Body of pancreas (tissue), 4 donors: Measurements from ENCODE around the gene PDE4D. TPM values are rescaled to one million over a fixed set of nuclear protein-coding genes. Genes with fewer than 3 reads are reported as not detected.
A peak's percentile ranks its signal among the peaks of the same experiment; 100 is the strongest.

ENCODE experiments used
- ATAC-seq: fragments of 150-250 bp; one replicate; pipeline ENCODE4 v1.9.1; 2016
- DNase-seq, 4 donors: peaks; one replicate each; pipeline ENCODE4 v3.0.0-alpha.2; 2019
- H3K27ac ChIP-seq, 4 donors: fragments of 200-600 bp; sonication (generic); 1 replicate in 3 of 4; 2 replicates in 1 of 4; pipeline versions ENCODE4 v1.5.1 to v1.6.1; 2016 to 2019; ENCODE audit warnings: mild to moderate bottlenecking in 1 of 4, mixed read lengths in 1 of 4, moderate library complexity in 1 of 4
- H3K27me3 ChIP-seq, 2 donors: fragments of 200-600 bp; sonication (generic); one replicate each; pipeline ENCODE4 v1.6.0; 2016; ENCODE audit warnings: mild to moderate bottlenecking in 1 of 2
- H3K36me3 ChIP-seq, 2 donors: fragments of 200-600 bp; sonication (generic); replicated peaks in 1 of 2; 2 replicates each; pipeline ENCODE4 v1.5.1; 2016; ENCODE audit warnings: low read depth in 2 of 2; ENCODE audit not compliant: insufficient read depth in 1 of 2
- H3K4me1 ChIP-seq: fragments of 200-600 bp; sonication (generic); one replicate; pipeline ENCODE4 v1.6.0; 2016
- H3K4me3 ChIP-seq, 2 donors: fragments of 200-600 bp; sonication (generic); 1 replicate in 1 of 2; 2 replicates in 1 of 2; pipeline ENCODE4 v1.5.1; 2016 to 2019
- H3K9me3 ChIP-seq, 3 donors: fragments of 200-600 bp; sonication (generic); 1 replicate in 2 of 3; 2 replicates in 1 of 3; pipeline ENCODE4 v1.5.1; 2016
- POLR2A ChIP-seq, 3 donors: fragments of 450-650 bp; IDR thresholded peaks; one replicate each; pipeline ENCODE4 v1.6.1; 2016; ENCODE audit warnings: antibody characterized with exemption in 3 of 3, mild to moderate bottlenecking in 2 of 3
- WGBS, 2 donors: methylation state at CpG; one replicate each; pipeline ENCODE4 v1.1.5; 2017; 5-methylcytosine and 5-hydroxymethylcytosine counted together
- intact Hi-C: fragments of 100-400 bp; cut with DNase I; formaldehyde crosslinking; loops from one replicate; pipeline ENCODE4 v1.15.1; 2023
- total RNA-seq, 2 donors: library from RNA; depleted of rRNA; stranded (reverse); fragments of >200 nt; gene quantifications; one replicate each; pipeline ENCODE4 v1.1.0, GENCODE V29; 2016
- TF ChIP-seq, protein P1 (sequence below), 7 experiments: fragments of 450-650 bp in 4 of 7; fragments of 200-600 bp in 3 of 7; sonication (generic) in 3 of 7; IDR thresholded peaks; one replicate each; pipeline ENCODE4 v1.5.1; 2016 to 2019; ENCODE audit warnings: antibody characterized with exemption in 7 of 7

The PDE4D gene
- total RNA-seq, 2 donors from 2014 or later = 8.6 to 9.2 TPM

DNA sequence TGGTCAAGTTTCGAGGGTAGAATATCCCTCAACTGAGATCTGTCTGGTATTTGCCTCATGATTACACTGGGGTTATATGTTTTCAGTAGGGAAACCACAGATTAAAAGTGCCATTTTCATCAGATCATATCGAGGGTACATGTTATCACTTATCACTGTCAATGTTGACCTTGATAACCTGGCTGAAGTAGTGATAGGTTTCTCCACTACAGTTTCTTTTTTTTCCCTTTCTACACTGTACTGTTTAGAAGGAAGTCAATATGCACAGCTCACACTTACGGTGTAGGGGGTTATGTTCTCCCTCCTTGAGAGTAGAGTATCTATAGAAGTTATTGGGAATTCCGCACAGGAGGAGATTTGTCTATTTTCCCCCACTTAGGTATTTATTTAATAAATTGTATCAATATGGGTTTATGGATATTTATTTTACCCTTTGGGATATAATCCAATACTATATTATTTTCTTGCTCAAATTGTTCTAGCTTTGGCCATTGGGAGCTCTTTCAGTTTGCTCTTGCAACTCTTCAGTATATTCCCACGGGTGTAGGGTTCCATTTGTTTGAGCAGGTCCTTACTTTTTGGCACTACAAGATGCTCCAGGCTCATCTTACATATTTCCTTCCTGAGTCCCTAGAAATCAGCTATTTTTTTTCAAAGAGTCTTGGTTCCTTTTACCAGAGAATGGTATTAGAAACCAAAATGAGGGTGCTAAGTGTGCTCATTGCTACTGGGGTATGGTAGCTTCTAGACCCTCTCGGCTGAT lies 866.2 kb downstream of the PDE4D start:
- Histone ChIP-seq H3K27me3 (no peaks in the 10 kb centered on the region), H3K36me3 (no peaks in the 10 kb centered on the region), H3K4me1 (no peaks in the 10 kb centered on the region), H3K9me3 (no peaks in the 10 kb centered on the region), H3K27ac (no peak overlapping the region), H3K4me3 (no peak overlapping the region)
- TF ChIP-seq POLR2A (IDR thresholded peaks at IDR 0.05) = no peak
- TF ChIP-seq, protein P1, sequence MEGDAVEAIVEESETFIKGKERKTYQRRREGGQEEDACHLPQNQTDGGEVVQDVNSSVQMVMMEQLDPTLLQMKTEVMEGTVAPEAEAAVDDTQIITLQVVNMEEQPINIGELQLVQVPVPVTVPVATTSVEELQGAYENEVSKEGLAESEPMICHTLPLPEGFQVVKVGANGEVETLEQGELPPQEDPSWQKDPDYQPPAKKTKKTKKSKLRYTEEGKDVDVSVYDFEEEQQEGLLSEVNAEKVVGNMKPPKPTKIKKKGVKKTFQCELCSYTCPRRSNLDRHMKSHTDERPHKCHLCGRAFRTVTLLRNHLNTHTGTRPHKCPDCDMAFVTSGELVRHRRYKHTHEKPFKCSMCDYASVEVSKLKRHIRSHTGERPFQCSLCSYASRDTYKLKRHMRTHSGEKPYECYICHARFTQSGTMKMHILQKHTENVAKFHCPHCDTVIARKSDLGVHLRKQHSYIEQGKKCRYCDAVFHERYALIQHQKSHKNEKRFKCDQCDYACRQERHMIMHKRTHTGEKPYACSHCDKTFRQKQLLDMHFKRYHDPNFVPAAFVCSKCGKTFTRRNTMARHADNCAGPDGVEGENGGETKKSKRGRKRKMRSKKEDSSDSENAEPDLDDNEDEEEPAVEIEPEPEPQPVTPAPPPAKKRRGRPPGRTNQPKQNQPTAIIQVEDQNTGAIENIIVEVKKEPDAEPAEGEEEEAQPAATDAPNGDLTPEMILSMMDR (IDR thresholded peaks at IDR 0.05) = no peak
- DNase-seq = no peak
- intact Hi-C loops = no loop called here
- no peak for ATAC-seq
- 78 to 80% methylated on average over 6 of the region's 6 CpGs for WGBS, 2 donors

DNA sequence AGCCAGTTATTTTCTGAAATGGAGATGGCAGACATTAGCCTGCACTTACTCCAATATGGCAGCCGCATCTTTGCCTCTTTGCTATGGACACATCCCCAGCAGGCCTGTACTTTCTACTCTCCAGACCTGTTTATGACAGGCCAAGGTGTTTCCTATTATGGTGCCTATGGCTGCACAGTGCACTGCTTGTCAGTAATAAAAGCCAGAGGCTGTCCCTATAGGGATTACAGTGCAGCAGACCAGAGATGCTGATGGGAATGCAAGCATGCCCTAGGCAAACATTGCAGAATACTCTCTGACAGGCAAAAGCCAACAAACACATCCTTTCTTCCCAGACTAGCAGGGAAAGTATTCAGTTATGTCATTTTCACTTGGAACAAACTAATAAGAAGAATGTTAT lies 867.8 kb downstream of the PDE4D start:
- no peaks in the 10 kb centered on the region for H3K27me3 ChIP-seq
- intact Hi-C loops = no loop called here
- H3K4me1 ChIP-seq = no peaks in the 10 kb centered on the region
- TF ChIP-seq POLR2A (IDR thresholded peaks at IDR 0.05) = no peak
- TF ChIP-seq, protein P1 (IDR thresholded peaks at IDR 0.05) = no peak
- DNase-seq (no peak), ATAC-seq (no peak)
- WGBS, 2 donors = 96 to 100% methylated on average over 1 of the region's 1 CpG
- no peaks in the 10 kb centered on the region for H3K9me3 ChIP-seq
- H3K36me3 ChIP-seq = no peaks in the 10 kb centered on the region
- no peak overlapping the region for H3K27ac ChIP-seq
- H3K4me3 ChIP-seq = no peak overlapping the region

DNA sequence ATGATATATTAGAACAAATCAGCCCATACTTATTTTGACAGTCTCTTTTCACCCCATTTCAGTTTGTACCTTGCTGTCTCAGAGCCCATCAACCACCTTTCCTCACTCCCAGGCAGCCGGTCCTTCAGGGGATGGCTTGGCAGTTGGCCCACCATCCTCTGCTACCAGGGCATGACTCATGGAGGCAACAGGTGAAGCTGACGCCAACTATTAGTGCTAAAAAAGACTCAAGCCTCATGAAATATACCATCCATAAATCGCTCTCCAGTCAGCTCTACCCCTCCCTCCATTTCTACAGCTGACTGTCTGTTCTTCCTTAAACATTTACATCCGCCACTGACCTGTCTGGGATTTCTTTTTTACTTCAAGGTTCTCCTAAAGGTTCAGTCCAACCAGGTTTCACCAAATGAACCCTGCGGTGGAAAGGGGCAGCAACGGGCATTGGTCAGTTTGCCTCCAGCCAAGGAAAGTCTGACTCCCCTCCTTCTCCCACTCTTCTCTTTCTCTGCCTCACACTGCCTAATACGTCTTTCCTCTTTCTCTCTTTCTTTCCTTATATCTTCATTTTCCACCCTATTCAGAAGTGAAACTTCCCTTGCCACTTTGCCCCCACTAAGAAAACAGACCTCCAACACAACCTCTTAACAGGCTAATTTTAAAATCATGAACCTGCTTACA lies 871.5 kb downstream of the PDE4D start:
- peak in 3 of 4 donors; percentile 21 to 63 (median 29) for DNase-seq
- TF ChIP-seq, protein P1 (IDR thresholded peaks at IDR 0.05) = no peak
- no peak for TF ChIP-seq POLR2A (IDR thresholded peaks at IDR 0.05)
- Histone ChIP-seq H3K4me3 (no peak overlapping the region), H3K4me1 (no peaks in the 10 kb centered on the region), H3K27me3 (no peaks in the 10 kb centered on the region), H3K36me3 (no peaks in the 10 kb centered on the region), H3K9me3 (no peaks in the 10 kb centered on the region), H3K27ac (no peak overlapping the region)
- intact Hi-C loops = no loop called here
- ATAC-seq = no peak
- 67 to 68% methylated on average over 7 of the region's 7 CpGs for WGBS, 2 donors

DNA sequence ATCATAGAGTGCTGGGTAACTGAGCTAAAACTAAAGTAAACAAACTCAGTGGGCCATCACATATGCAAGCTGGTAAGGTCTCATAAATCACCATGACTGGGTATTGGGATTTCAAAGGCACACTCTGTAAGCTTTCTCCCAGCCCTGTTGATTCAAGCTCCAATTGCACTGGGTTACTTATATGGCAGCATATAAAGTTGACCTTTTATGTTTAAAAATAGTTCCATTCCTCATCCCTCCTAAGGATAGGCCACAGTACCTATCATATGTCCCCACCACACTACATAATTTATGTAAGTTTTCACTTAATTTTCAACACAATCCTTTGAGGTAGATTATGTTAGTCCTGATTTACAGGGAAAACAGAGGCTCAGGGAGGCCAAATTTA lies 872.2 kb downstream of the PDE4D start:
- DNase-seq (no peak), ATAC-seq (no peak)
- TF ChIP-seq, protein P1 (IDR thresholded peaks at IDR 0.05) = no peak
- TF ChIP-seq POLR2A (IDR thresholded peaks at IDR 0.05) = no peak
- Histone ChIP-seq H3K4me3 (no peak overlapping the region), H3K27me3 (no peaks in the 10 kb centered on the region), H3K27ac (no peak overlapping the region), H3K4me1 (no peaks in the 10 kb centered on the region), H3K9me3 (no peaks in the 10 kb centered on the region), H3K36me3 (no peaks in the 10 kb centered on the region)
- intact Hi-C loops = no loop called here
